RWPE1 (cell line): ENCODE measurements around the gene SP5.
"Not testable (repeated sequence)": the region's sequence is repeated elsewhere in the genome, so short reads cannot be mapped to it uniquely, and the experiment has no call there.

Source experiments
- CTCF ChIA-PET: fragments of 350-600 bp; sonication (Branson Sonifier 250); formaldehyde crosslinking; extraction: SDS; loops from one replicate; lab custom pipeline; 2021; lab: Yijun Ruan, JAX
- POLR2A ChIA-PET: fragments of 400-600 bp; formaldehyde crosslinking; extraction: SDS; loops from one replicate; lab custom pipeline; 2020; ENCODE audit warnings: antibody characterized with exemption; ENCODE audit not compliant: low non-redundant PET; lab: Yijun Ruan, JAX
- DNase-seq: peaks from one replicate; pipeline ENCODE4 v3.0.0; 2012; ENCODE audit warnings: low spot score
- H3K27ac ChIP-seq: fragments of 450-650 bp; 2 replicates; pipeline ENCODE4 v1.5.1; 2017
- CTCF ChIP-seq: fragments of 450-650 bp; conservative IDR thresholded peaks from 2 replicates; pipeline ENCODE4 v1.5.1; 2017; ENCODE audit warnings: low read depth, mild to moderate bottlenecking

Gene SP5

DNA sequence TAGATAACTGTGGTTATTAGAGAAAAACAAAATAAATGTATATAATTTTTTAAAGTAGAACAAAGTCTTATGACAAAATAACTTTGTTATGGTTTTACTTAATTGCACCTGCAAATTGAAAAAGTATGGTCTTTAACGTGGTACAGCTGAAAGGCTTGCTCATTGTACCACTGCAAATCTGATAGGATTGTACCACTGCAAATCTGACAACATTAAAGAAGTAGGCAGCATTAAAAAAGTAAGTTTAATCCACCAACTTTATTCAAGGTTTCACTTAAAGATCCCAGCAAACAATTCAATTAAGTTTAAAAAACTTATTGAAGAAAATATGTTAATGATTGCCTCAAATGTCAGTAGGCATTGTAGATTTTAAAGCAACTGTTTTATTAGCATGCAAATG, 4.7 kb downstream of the SP5 start:
- DNase-seq, result no peak
- no peak for TF ChIP-seq CTCF
- ChIA-PET CTCF (no interaction called here), POLR2A (no interaction called here)
- H3K27ac ChIP-seq, result no peak overlapping the region

DNA sequence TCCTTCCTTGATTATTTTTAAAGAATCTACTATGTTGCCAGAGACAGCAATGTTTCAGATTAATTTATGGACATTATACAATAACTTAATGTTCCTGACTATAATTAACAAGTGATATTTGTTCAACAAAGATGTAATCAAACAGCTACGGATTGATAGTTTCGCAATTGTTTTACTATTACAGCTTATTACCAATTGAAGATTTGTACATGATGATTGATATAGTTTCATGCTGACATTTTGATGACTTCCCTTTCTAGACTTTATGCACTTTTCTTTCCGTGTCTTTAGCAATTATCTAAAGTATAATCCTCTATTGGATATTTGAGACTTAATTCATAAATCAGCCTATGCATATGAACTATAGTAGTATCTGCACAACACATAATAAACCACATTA, 6.5 kb downstream of the SP5 start:
- CTCF ChIA-PET, result interaction anchor here (0.5 to 0.9 kb wide), 3 partner anchors 9 to 448 kb away, joined by 3 to 4 read pairs (median 3); no protein-coding TSS in a partner anchor
- POLR2A ChIA-PET, result no interaction called here
- no peak for DNase-seq
- H3K27ac ChIP-seq, result no peak overlapping the region
- TF ChIP-seq CTCF, result no peak

GRCh38 chr2:170722301-170722700, 7.2 kb downstream of the SP5 start:
- H3K27ac ChIP-seq, result no peak overlapping the region
- TF ChIP-seq CTCF, result no peak
- DNase-seq, result no peak
- POLR2A ChIA-PET, result no interaction called here
- CTCF ChIA-PET, result interaction anchor here (0.5 to 0.9 kb wide), 3 partner anchors 10 to 447 kb away, joined by 3 to 4 read pairs (median 3); no protein-coding TSS in a partner anchor

DNA sequence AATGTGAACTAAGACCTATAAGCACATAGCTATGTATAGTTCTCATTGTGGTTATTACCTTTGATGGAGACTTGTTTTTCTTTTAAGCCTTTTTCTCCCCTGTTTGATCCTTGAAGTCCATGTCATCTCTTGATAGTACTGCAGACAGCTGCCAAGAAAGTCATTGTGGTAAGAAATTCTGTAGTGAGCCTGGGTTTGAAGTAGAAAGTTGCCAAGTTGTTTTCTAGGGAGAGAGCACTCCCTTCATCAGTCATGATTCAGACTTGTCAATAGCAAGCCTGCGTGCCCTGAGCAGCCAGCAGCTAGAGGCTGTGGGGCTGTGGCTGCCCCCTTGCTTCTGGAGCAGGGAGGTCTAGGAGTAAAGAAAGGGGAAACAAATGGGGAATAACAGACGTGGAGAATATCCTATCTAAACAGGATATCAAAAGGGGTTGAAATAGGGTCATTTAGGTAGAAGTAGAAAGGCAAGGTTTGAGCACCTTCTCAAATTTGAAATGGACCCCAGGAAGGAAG, 8.4 kb downstream of the SP5 start:
- no peak for DNase-seq
- ChIA-PET CTCF (interaction anchor here (0.6 to 0.8 kb wide), 3 partner anchors 52 to 710 kb away, joined by 3 to 6 read pairs (median 3); partner anchors contain the start of gene METTL8), POLR2A (no interaction called here)
- TF ChIP-seq CTCF, result no peak
- H3K27ac ChIP-seq, result no peak overlapping the region

- no peak for TF ChIP-seq CTCF
- POLR2A ChIA-PET, result no interaction called here
- no peak overlapping the region for H3K27ac ChIP-seq
- no peak for DNase-seq
- CTCF ChIA-PET, result interaction anchor here (0.7 kb wide), 1 partner anchor 456 kb away, joined by 4 read pairs; no protein-coding TSS in a partner anchor
These were observed 18.9 kb downstream of the SP5 start for GRCh38 chr2:170733798-170734600.

DNA sequence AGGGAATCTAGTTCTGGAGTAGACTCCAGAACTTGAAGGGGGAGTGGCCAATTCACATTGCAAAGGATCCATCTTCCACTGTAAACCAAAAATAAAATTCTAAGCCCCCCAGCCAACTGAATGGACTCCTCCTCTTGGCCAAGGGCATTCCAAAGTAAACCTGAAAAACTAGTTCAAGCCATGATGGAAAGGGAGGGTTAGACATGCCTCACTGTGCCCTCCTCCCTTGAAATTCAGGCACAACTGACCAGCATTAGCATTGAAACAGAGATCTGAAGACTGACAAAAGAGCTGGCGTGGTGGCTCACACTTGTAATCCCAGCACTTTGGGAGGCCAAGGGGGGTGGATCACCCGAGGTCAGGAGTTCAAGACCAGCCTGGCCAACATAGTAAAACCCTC, 19.5 kb downstream of the SP5 start:
- POLR2A ChIA-PET, H3K27ac ChIP-seq, DNase-seq: not testable (repeated sequence)
- CTCF ChIA-PET, result interaction anchor here (0.7 kb wide), 1 partner anchor 457 kb away, joined by 4 read pairs; no protein-coding TSS in a partner anchor

DNA sequence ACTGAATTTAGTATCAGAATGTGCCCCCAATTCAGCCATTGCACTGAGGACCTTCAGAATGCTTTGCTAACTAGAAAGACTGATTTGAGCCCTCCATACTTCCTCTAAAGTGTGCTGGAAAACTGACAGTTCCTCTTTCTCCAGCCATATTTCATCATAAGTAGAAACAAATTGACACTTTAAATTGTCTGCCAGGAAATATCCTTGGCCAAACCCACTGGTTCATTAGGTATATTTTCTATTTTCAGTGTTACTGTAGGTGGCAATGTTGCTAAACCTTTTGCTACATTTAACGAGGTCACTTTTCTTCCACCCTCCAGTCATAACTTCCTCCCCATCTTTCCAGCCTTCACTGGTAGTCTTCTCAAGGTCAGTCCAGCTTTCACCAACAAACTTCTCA, 21.5 kb downstream of the SP5 start:
- no peak for DNase-seq
- TF ChIP-seq CTCF, result no peak
- CTCF ChIA-PET, result no interaction called here
- POLR2A ChIA-PET, result no interaction called here
- no peak overlapping the region for H3K27ac ChIP-seq
